GM10266 (cell line): ENCODE data around the gene STAG2.

Source experiments
- DNase-seq: peaks from one replicate; pipeline ENCODE4 v3.0.0; 2012; ENCODE audit errors: extremely low spot score
- CTCF ChIP-seq: IDR thresholded peaks from 2 replicates; pipeline ENCODE4 v1.5.1; 2012; ENCODE audit warnings: mild to moderate bottlenecking, low read depth; ENCODE audit not compliant: control insufficient read depth, insufficient read depth; ENCODE audit errors: missing control alignments

STAG2 gene

DNA sequence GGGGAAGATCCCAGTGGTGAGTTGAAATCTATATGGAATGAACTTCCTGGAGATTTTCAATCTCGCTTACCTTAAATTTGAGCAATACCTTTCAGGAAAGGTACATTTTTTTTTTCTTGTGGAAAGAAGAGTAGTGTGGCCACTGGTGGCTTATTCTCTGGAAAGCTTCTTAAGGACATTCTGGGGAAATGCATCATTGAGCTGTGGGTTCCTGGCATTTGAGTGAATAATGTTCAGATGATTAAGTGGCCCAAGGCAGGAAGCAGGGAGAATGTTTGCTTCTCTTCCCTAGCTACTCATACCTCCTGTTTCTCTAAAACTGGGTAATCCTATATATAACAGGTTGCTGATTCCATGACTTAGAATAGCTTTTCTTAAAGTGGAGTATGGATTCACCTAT, 31.8 kb downstream of the STAG2 start:
- TF ChIP-seq CTCF, result no peak
- no peak for DNase-seq

- no peak for TF ChIP-seq CTCF
- no peak for DNase-seq
Observed at GRCh38 chrX:123993904-123994635, 32.6 kb downstream of the STAG2 start.

DNA sequence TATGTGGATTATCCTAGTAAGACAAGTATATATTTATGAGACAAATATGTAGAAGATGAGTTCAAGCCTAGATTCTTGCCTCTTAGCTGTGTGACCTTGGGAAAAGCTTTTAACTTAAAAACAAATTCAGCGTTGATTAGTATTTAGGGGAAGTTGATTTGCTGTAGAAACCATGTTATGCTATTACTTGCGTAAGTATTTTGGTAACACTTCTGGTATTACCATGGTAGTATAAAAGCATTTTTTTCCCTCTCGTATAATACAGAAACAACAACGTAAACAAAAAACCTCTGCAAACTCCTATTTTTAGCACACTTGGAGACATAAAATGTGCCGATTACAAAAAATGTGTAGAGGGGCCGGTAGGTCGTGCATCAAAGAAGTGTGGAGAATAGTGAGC, 33.2 kb downstream of the STAG2 start:
- TF ChIP-seq CTCF, result no peak
- no peak for DNase-seq

- no peak for TF ChIP-seq CTCF
- DNase-seq, result no peak
Observed at GRCh38 chrX:124001581-124001980, 40.1 kb downstream of the STAG2 start.

- TF ChIP-seq CTCF, result no peak
- no peak for DNase-seq
Observed at GRCh38 chrX:124005228-124005627, 43.7 kb downstream of the STAG2 start.

DNA sequence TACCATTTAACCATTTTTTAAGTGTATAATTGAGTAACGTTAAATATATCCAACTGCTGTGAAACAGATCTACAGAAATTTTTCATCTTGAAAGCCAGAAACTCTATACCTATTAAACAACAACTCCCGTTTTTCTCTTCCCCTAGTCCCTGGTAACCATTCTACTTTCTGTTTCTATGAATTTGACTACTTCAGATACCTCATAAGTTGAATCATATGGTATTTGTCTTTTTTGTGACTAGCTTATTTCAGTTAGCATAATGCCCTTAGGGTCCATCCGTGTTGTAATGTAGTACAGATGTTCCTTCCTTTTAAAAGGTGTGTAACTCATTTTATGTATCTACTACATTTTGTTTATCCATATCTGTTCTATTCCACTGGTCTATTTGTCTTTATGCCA, 48.7 kb downstream of the STAG2 start:
- TF ChIP-seq CTCF, result no peak
- no peak for DNase-seq

DNA sequence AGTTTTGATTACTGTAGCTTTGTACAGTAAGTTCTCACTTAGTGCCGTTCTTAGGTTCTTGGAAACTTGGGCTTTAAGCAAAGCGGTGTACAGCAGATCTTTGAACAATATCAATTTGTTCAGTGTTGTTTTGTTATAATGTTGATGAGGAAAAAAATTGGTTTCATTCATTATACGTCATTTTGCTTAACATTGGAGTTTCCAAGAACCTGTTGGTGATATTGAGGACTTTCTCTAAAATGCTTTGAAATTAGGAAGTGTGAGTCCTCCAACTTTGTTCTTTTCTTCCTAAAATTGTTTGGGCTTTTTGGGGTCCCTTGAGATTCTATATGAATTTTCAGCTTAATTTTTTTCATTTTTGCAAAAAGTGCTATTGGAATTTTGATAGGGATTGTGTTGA, 49.1 kb downstream of the STAG2 start:
- TF ChIP-seq CTCF, result no peak

More for the DNA sequence above, 49.1 kb downstream of the STAG2 start:
- no peak for DNase-seq
